GM18505 (cell line): ENCODE data around the gene NANP.

Experiments used
- ATAC-seq: cut with Tn5 transposase; IDR thresholded peaks from one replicate; pipeline ENCODE4 v1.9.1; 2021; ENCODE audit not compliant: unreplicated experiment
- POLR2A ChIP-seq: IDR thresholded peaks from 4 replicates; pipeline ENCODE4 v1.6.1; 2011; ENCODE audit warnings: borderline replicate concordance; ENCODE audit not compliant: insufficient read depth, insufficient read length; ENCODE audit errors: extremely low read depth

NANP gene

DNA sequence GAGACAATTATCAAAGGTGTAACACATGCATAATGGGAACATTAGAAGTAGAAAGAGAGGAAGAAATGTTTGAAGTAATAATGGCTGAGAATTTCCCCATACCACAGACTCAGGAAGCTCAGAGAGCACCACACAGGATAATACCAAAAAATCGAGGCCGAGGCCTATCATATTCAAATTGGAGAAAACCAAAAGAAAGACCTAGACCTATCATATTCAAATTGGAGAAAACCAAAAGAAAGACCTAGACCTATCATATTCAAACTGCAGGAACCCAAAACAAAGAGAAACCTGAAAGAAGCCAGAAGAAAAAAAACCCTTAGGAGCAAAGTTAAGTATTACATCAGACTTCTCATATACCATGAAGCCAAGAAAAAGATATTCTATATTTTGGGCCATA lies 56.5 kb downstream of the NANP start:
- no peak for TF ChIP-seq POLR2A
- no peak for ATAC-seq

DNA sequence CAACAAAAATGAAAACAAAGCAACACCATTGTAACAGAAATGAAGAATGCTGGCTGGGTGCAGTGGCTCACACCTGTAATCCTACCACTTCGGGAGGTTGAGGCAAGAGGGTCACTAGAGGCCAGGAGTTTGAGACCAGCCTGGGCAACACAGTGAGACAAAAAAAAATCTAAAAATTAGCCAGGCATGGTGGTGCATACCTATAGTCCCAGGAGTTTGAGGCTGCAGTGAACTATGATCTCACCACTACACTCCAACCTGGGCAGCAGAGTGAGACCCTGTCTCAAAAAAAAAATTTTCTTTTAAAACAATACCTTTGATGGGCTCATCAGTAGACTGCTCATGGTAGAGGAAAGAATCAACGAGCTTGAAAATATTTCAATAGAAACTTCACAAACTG lies 57.0 kb downstream of the NANP start:
- ATAC-seq, result no peak
- no peak for TF ChIP-seq POLR2A

DNA sequence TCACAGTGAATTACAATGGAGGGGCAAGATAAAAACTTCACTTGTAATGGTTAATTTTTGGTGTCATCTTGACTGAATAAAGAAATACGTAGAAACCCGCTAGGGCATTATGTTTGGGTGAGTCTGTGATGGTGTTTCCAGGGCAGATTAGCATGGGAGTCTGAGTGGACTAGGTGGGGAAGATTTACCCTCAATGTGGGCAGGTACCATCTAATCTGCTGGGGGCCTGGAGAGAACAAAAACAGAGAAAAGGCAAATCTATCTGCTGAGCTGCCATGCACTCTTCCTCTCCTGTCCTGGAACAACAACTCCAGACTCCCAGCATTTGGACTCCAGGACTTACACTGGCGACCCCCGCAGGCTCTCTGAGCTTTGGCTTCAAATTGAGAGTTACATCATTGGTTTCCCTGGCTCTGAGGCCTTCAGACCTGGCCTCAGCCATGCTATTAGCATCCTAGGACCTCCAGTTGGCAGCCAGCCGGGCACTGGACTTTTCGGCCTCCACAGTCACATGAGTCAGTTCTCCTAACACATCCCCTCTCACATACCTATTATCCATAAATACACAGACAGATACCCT lies 58.1 kb downstream of the NANP start:
- no peak for ATAC-seq
- TF ChIP-seq POLR2A, result no peak

DNA sequence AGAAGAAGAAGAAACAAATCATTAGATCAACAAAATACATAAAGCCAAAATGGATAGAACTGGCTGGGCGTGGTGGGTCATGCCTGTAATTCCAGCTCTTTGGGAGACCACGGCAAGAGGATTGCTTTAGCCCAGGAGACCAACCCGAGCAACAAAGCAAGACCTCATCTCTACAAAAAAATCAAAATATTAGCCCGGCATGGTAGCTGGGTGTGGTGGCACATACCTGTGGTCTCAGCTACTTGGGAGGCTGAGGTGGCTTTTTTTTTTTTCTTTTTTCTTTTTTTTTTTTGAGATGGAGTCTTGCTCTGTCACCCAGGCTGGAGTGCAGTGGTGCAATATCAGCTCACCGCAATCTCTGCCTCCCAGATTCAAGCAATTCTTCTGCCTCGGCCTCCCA lies 59.9 kb downstream of the NANP start:
- no peak for ATAC-seq
- TF ChIP-seq POLR2A, result no peak

DNA sequence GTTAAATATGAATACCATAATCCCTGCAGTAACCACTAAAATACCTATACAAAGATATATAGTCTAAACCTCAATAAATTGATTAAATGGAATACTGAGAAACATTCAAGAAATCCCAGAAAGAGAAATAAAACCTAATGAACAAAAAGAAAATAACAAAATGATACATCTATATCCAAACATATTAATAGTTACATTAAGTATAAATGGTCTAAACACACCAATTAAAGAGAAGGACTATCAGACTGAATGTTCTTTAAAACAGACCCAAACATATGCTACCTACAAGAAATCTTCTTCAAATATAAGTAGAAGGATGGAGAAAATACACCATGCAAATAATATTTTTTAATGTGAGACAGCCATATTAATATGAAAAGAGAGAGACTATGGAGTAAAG lies 60.5 kb downstream of the NANP start:
- TF ChIP-seq POLR2A, result no peak
- ATAC-seq, result no peak
